Mesendoderm (in vitro differentiated cells): ENCODE results near the gene RALGPS2.
A peak's percentile ranks its signal among the peaks of the same experiment; 100 is the strongest.

ENCODE experiments used
- DNase-seq: peaks from one replicate; pipeline ENCODE4 v3.0.0; 2013
- H2AK5ac ChIP-seq: 2 replicates; pipeline ENCODE4 v1.6.1; 2013; ENCODE audit warnings: low read length, inconsistent platforms
- H2BK120ac ChIP-seq: 2 replicates; pipeline ENCODE4 v1.6.1; 2013; ENCODE audit warnings: low read depth, mild to moderate bottlenecking, low read length, moderate library complexity, mixed read lengths
- H2BK15ac ChIP-seq: replicated peaks from 2 replicates; pipeline ENCODE4 v1.6.1; 2013; ENCODE audit warnings: low read depth, mild to moderate bottlenecking, moderate library complexity
- H2BK5ac ChIP-seq: 2 replicates; pipeline ENCODE4 v1.6.1; 2013; ENCODE audit warnings: low read length, inconsistent platforms
- H3K18ac ChIP-seq: 2 replicates; pipeline ENCODE4 v1.6.1; 2013; ENCODE audit warnings: mild to moderate bottlenecking, low read length, mixed read lengths
- H3K23ac ChIP-seq: one replicate; pipeline ENCODE4 v1.6.1; 2013; ENCODE audit warnings: low read length
- H3K27ac ChIP-seq: 2 replicates; pipeline ENCODE4 v1.5.1; 2013; ENCODE audit warnings: low read depth, mild to moderate bottlenecking, inconsistent platforms, low read length, moderate library complexity
- H3K27me3 ChIP-seq: 2 replicates; pipeline ENCODE4 v1.6.1; 2013; ENCODE audit warnings: low read length, control low read depth, mild to moderate bottlenecking, inconsistent platforms; ENCODE audit not compliant: insufficient read depth, poor library complexity
- H3K36me3 ChIP-seq: 2 replicates; pipeline ENCODE4 v1.6.1; 2013; ENCODE audit warnings: low read length, inconsistent platforms; ENCODE audit not compliant: control insufficient read depth, insufficient read depth
- H3K4ac ChIP-seq: one replicate; pipeline ENCODE4 v1.6.1; 2013; ENCODE audit warnings: low read depth, mild to moderate bottlenecking, low read length, moderate library complexity
- H3K4me1 ChIP-seq: 2 replicates; pipeline ENCODE4 v1.6.1; 2013; ENCODE audit warnings: low read depth, low read length, inconsistent platforms; ENCODE audit not compliant: control insufficient read depth
- H3K4me2 ChIP-seq: 2 replicates; pipeline ENCODE4 v1.6.1; 2013; ENCODE audit warnings: low read length
- H3K4me3 ChIP-seq: 2 replicates; pipeline ENCODE4 v1.5.1; 2013; ENCODE audit warnings: mild to moderate bottlenecking, low read length
- H3K56ac ChIP-seq: one replicate; pipeline ENCODE4 v1.6.1; 2013; ENCODE audit warnings: low read length
- H3K79me1 ChIP-seq: 2 replicates; pipeline ENCODE4 v1.6.1; 2013; ENCODE audit warnings: low read length, inconsistent platforms
- H3K79me2 ChIP-seq: 2 replicates; pipeline ENCODE4 v1.6.1; 2013; ENCODE audit warnings: mild to moderate bottlenecking, low read length; ENCODE audit not compliant: control insufficient read depth, insufficient read depth
- H3K9ac ChIP-seq: 2 replicates; pipeline ENCODE4 v1.6.1; 2013; ENCODE audit warnings: low read length, inconsistent platforms
- H4K5ac ChIP-seq: one replicate; pipeline ENCODE4 v1.6.1; 2013; ENCODE audit warnings: low read length
- H4K8ac ChIP-seq: one replicate; pipeline ENCODE4 v1.6.1; 2013; ENCODE audit warnings: low read depth, mild to moderate bottlenecking, control low read depth, low read length, moderate library complexity
- WGBS: extraction: QIAGEN DNeasy Blood & Tissue Kit; methylation state at CpG from one replicate; pipeline ENCODE4 v1.1.7; 2013; ENCODE audit warnings: low lambda C conversion rate, missing lambda C conversion rate; ENCODE audit not compliant: insufficient coverage; ENCODE audit errors: extremely low coverage; 5-methylcytosine and 5-hydroxymethylcytosine counted together

Gene RALGPS2

DNA sequence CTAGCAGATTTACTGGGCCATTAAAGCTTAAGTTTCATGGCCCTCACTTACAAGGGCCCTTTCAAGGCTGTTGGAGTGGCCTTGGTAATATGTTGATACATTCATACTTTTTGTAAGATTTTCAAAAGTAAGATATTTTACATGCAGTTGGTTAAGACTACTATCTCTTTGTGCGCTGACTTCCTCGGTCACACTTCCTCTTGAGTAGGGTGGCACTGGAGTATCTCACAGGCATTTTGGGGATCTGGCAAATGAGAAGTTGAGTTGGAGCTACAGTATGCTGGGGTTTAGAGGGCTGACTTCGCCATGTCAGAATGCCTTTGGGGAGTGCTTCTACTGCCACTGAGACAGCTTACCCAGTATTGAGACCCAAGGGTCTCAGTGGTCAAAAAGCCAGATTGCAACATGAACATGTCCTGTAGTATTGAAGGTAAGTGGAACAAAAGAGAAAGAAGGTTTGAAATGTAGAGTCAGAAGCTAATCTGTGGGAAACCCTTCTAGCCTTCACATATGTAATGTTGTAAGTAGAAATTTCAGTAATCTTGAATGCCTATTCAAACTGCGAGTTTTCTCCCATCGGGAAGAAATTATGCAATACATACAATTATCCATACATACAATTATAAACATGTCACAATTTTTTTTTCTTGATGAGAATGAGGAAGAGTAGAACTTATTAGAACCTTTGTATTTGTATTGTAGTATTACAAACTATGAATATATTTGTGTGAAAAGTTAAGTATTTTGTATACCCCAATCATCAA, 32.3 kb upstream of the RALGPS2 start:
- Histone ChIP-seq H3K18ac (no peak overlapping the region), H3K27me3 (no peaks in the 10 kb centered on the region), H3K9ac (no peak overlapping the region), H2BK15ac (no peak overlapping the region), H3K79me1 (no peaks in the 10 kb centered on the region), H4K8ac (no peak overlapping the region), H3K36me3 (no peaks in the 10 kb centered on the region), H3K4ac (no peak overlapping the region), H3K4me1 (no peaks in the 10 kb centered on the region), H2BK120ac (no peak overlapping the region), H3K56ac (no peak overlapping the region), H2BK5ac (no peak overlapping the region), H3K4me2 (no peak overlapping the region), H3K79me2 (no peaks in the 10 kb centered on the region), H3K27ac (no peak overlapping the region), H3K23ac (no peak overlapping the region), H4K5ac (no peak overlapping the region), H3K4me3 (no peak overlapping the region), H2AK5ac (no peak overlapping the region)
- DNase-seq, result no peak
- WGBS, result no CpG with 5 or more reads among the region's 5 CpGs

DNA sequence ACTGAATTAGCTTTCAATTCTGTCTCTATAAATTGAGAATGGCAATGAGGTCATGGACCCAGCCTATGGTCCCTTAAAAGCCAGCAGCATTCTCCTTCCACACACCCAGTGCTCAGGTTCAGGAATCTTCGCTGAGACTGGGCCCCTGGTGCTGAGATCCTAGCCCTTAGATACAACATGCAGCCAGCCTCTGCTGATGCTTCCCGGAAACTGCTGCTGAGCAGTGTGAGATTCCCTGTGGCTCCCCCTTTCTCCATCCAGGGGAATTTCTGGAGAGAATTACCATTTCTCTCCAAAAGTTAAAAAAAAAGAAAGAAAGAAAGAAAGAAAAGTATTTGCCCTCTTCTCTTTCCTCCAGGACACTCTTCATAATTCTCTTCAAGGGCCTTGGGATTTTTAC, 31.7 kb upstream of the RALGPS2 start:
- Histone ChIP-seq H4K5ac (no peak overlapping the region), H2BK5ac (no peak overlapping the region), H3K79me2 (no peaks in the 10 kb centered on the region), H3K56ac (no peak overlapping the region), H4K8ac (no peak overlapping the region), H3K27ac (no peak overlapping the region), H3K27me3 (no peaks in the 10 kb centered on the region), H3K4me3 (no peak overlapping the region), H2BK15ac (no peak overlapping the region), H2BK120ac (no peak overlapping the region), H3K23ac (no peak overlapping the region), H3K79me1 (no peaks in the 10 kb centered on the region), H3K4me1 (no peaks in the 10 kb centered on the region), H3K9ac (no peak overlapping the region), H3K36me3 (no peaks in the 10 kb centered on the region), H2AK5ac (no peak overlapping the region), H3K4ac (no peak overlapping the region), H3K4me2 (no peak overlapping the region), H3K18ac (no peak overlapping the region)
- no CpG with 5 or more reads among the region's 2 CpGs for WGBS
- peak; percentile 84 for DNase-seq

DNA sequence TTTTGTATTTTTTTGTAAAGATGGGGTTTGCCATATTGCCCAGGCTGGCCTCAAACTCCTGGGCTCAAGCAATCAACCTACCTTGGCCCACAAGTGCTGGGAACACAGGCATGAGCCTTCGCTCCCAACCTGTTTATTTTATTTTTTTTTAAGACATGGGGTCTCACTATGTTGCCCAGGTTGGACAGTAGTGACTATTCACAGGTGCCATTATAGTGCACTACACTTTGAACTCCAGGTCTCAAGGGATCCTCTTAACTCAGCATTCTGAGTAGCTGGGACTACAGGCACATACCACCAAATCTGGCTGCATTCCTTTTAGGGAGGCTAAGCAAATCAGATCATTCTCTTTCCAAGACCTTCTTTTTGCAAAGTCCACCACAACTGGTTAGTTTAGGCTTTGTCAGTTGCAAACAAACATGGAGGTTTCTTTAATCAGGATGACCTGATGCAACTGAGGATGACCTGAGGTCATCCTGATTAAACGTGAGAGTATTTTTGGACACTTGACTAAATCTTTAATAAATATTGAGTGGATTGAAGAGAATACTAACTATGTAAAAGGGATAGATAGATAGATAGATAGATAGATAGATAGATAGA, 30.0 kb upstream of the RALGPS2 start:
- Histone ChIP-seq H3K56ac (no peak overlapping the region), H3K27me3 (no peaks in the 10 kb centered on the region), H3K36me3 (no peaks in the 10 kb centered on the region), H2AK5ac (no peak overlapping the region), H3K9ac (no peak overlapping the region), H3K79me2 (no peaks in the 10 kb centered on the region), H3K27ac (no peak overlapping the region), H3K4me1 (no peaks in the 10 kb centered on the region), H2BK120ac (no peak overlapping the region), H3K18ac (no peak overlapping the region), H2BK15ac (no peak overlapping the region), H4K8ac (no peak overlapping the region), H3K4me2 (no peak overlapping the region), H3K4me3 (no peak overlapping the region), H2BK5ac (no peak overlapping the region), H3K79me1 (no peaks in the 10 kb centered on the region), H3K4ac (no peak overlapping the region), H4K5ac (no peak overlapping the region), H3K23ac (no peak overlapping the region)
- WGBS, result no CpG with 5 or more reads among the region's 2 CpGs
- peak; percentile 46 for DNase-seq

DNA sequence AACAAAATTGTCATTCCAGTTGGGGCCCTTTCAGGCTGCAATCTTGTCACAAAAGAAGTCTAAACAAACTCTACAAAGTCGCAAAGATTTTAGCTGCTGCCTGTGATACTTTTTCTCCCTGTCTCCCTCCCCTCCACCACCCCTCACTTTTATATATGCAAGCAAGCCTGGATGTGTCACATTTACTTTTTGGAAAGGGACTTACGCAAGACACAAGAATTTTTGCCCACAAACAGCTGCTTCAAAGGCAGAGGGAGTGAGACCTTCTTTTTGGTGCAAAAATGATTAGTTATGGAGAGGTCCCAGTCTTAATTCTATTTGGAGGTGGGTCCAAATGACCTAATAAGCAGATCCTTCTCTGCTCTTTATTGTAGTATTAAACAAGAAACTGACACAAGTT, 22.9 kb upstream of the RALGPS2 start:
- no peak overlapping the region for H2AK5ac ChIP-seq
- no peaks in the 10 kb centered on the region for H3K79me2 ChIP-seq
- H4K8ac ChIP-seq, result no peak overlapping the region
- no peak overlapping the region for H2BK5ac ChIP-seq
- no peaks in the 10 kb centered on the region for H3K27me3 ChIP-seq
- H2BK120ac ChIP-seq, result no peak overlapping the region
- WGBS, result no CpG with 5 or more reads among the region's 2 CpGs
- no peak overlapping the region for H3K9ac ChIP-seq
- H3K18ac ChIP-seq, result no peak overlapping the region
- H3K4ac ChIP-seq, result no peak overlapping the region
- DNase-seq, result no peak
- H4K5ac ChIP-seq, result no peak overlapping the region
- no peaks in the 10 kb centered on the region for H3K4me1 ChIP-seq
- H2BK15ac ChIP-seq, result no peak overlapping the region
- H3K36me3 ChIP-seq, result no peaks in the 10 kb centered on the region
- H3K23ac ChIP-seq, result no peak overlapping the region
- H3K27ac ChIP-seq, result no peak overlapping the region
- no peak overlapping the region for H3K4me2 ChIP-seq
- no peak overlapping the region for H3K56ac ChIP-seq
- H3K4me3 ChIP-seq, result no peak overlapping the region
- H3K79me1 ChIP-seq, result no peaks in the 10 kb centered on the region

DNA sequence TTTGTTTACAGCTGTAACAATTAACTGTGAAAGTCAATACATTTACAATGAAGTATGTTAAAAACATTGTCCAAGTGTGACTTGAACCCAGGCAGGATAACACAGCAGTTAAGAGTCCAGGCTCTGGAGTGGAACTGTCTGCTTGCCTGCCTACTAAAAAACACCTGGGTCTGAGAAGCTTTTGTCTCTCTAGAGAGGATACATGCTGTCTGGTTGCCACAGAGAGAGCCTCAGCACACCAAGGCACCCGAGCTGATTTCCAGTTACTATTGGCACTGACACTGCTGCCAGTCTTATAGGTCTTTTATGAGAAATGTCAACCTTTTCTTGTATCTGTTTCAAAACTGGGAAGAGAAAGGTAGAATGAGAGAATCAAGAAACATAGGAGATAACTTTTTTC, 20.2 kb upstream of the RALGPS2 start:
- H3K79me2 ChIP-seq, result no peaks in the 10 kb centered on the region
- no peaks in the 10 kb centered on the region for H3K36me3 ChIP-seq
- DNase-seq, result no peak
- H3K4me2 ChIP-seq, result no peak overlapping the region
- H2BK5ac ChIP-seq, result no peak overlapping the region
- no peaks in the 10 kb centered on the region for H3K79me1 ChIP-seq
- no peaks in the 10 kb centered on the region for H3K27me3 ChIP-seq
- no peak overlapping the region for H2BK15ac ChIP-seq
- no peak overlapping the region for H3K4ac ChIP-seq
- no peak overlapping the region for H3K9ac ChIP-seq
- no peaks in the 10 kb centered on the region for H3K4me1 ChIP-seq
- H2AK5ac ChIP-seq, result no peak overlapping the region
- no peak overlapping the region for H4K8ac ChIP-seq
- no peak overlapping the region for H3K18ac ChIP-seq
- no peak overlapping the region for H3K23ac ChIP-seq
- H2BK120ac ChIP-seq, result no peak overlapping the region
- no CpG with 5 or more reads among the region's 1 CpG for WGBS
- no peak overlapping the region for H4K5ac ChIP-seq
- no peak overlapping the region for H3K4me3 ChIP-seq
- no peak overlapping the region for H3K27ac ChIP-seq
- no peak overlapping the region for H3K56ac ChIP-seq

DNA sequence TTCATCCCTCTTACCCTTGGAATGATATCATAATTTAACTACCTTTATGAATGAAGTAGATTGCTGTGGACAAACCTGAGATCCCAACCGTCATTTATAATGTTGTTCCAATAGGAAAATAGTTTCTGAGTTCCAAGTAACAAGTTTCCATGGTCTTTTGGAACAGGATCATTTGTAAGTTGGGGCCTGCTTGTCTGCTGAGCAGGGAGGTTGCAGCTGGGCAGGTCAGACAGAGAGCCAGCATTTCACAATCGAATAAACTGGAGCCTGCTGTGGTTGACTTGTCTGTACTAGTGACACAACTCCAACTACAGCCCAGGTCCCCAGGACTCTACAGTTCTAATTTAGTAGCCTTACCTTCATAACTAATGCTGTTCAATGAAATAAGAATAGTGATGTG, 18.6 kb upstream of the RALGPS2 start:
- DNase-seq, result no peak
- Histone ChIP-seq H3K18ac (no peak overlapping the region), H3K4me3 (no peak overlapping the region), H2BK120ac (no peak overlapping the region), H2BK15ac (no peak overlapping the region), H3K23ac (no peak overlapping the region), H3K4ac (no peak overlapping the region), H4K8ac (no peak overlapping the region), H3K36me3 (no peaks in the 10 kb centered on the region), H3K4me1 (no peaks in the 10 kb centered on the region), H3K4me2 (no peak overlapping the region), H3K79me1 (no peaks in the 10 kb centered on the region), H3K56ac (no peak overlapping the region), H2BK5ac (no peak overlapping the region), H3K27me3 (no peaks in the 10 kb centered on the region), H3K79me2 (no peaks in the 10 kb centered on the region), H3K27ac (no peak overlapping the region), H3K9ac (no peak overlapping the region), H2AK5ac (no peak overlapping the region), H4K5ac (no peak overlapping the region)
- WGBS, result no CpG with 5 or more reads among the region's 2 CpGs
